Heart left ventricle (tissue), 16 donors: ENCODE results near the gene EXD3. TPM values are rescaled to one million over a fixed set of nuclear protein-coding genes. Genes with fewer than 3 reads are reported as not detected.

Experiments
- ATAC-seq, 4 donors: fragments of 200-7000 bp; cut with Tn5 transposase; one replicate each; pipeline ENCODE4 v1.9.1; 2020 to 2022; ENCODE audit warnings: moderate library complexity in 4 of 4, mild to moderate bottlenecking in 3 of 4, moderate number of reproducible peaks in 1 of 4
- DNase-seq, 5 donors: peaks; one replicate each; pipeline ENCODE4 v3.0.0-alpha.2; 2020
- H3K27ac ChIP-seq, 12 donors: fragments of 200-600 bp; sonication (generic) in 4 of 12; one replicate each; pipeline versions ENCODE4 v1.5.0 to v1.8.0; 2016 to 2022; ENCODE audit warnings: mild to moderate bottlenecking in 2 of 12
- H3K27me3 ChIP-seq, 9 donors: fragments of 200-600 bp; sonication (generic) in 2 of 9; one replicate each; pipeline versions ENCODE4 v1.5.1 to v1.8.0; 2016 to 2022; ENCODE audit warnings: mild to moderate bottlenecking in 3 of 9
- H3K36me3 ChIP-seq, 9 donors: fragments of 200-600 bp; sonication (generic) in 2 of 9; one replicate each; pipeline versions ENCODE4 v1.5.0 to v1.8.0; 2018 to 2022; ENCODE audit warnings: mild to moderate bottlenecking in 2 of 9
- H3K4me1 ChIP-seq, 12 donors: fragments of 200-600 bp; sonication (generic) in 4 of 12; one replicate each; pipeline versions ENCODE4 v1.5.0 to v1.8.0; 2016 to 2022; ENCODE audit warnings: mild to moderate bottlenecking in 3 of 12
- H3K4me3 ChIP-seq, 12 donors: fragments of 200-600 bp; sonication (generic) in 4 of 12; one replicate each; pipeline versions ENCODE4 v1.5.0 to v1.8.0; 2017 to 2022; ENCODE audit warnings: mild to moderate bottlenecking in 9 of 12, moderate library complexity in 4 of 12
- H3K9me3 ChIP-seq, 12 donors: fragments of 200-600 bp; sonication (generic) in 4 of 12; one replicate each; pipeline versions ENCODE4 v1.5.0 to v1.8.0; 2016 to 2022; ENCODE audit warnings: mild to moderate bottlenecking in 1 of 12
- CTCF ChIP-seq, 12 donors: fragments of 200-600 bp; sonication (generic) in 4 of 12; IDR thresholded peaks; one replicate each; pipeline versions ENCODE4 v1.5.0 to v1.8.0; 2018 to 2022; ENCODE audit warnings: antibody characterized with exemption in 12 of 12, mild to moderate bottlenecking in 5 of 12
- POLR2A ChIP-seq, 2 donors: fragments of 450-650 bp; IDR thresholded peaks; one replicate each; pipeline ENCODE4 v1.6.1; 2017; ENCODE audit warnings: antibody characterized with exemption in 2 of 2, mild to moderate bottlenecking in 2 of 2, moderate library complexity in 2 of 2
- WGBS, 4 donors: extraction: QIAGEN DNeasy Blood & Tissue Kit in 2 of 4; methylation state at CpG; one replicate each; pipeline versions ENCODE4 v1.1.5 to v1.1.7; 2013 to 2018; 5-methylcytosine and 5-hydroxymethylcytosine counted together
- intact Hi-C, 10 donors: fragments of 100-400 bp; cut with DNase I; formaldehyde crosslinking; loops; one replicate each; pipeline versions ENCODE4 v1.11.1 to v1.14.2; 2022
- polyA plus RNA-seq, 2 donors: library from polyadenylated mRNA; stranded (reverse); fragments of 200-250 nt; gene quantifications; one replicate each; pipeline ENCODE4 v1.2.3, GENCODE V29; 2013
- total RNA-seq, 9 donors: library from RNA; depleted of rRNA in 2 of 9; stranded (reverse); fragments of >200 nt in 2 of 9; fragmentation: NEBNext Ultra II Directional in 3 of 9; extraction: Animal tissue kit (Norgen Biotek cat#: 25700) in 3 of 9; gene quantifications; one replicate each; pipeline versions ENCODE4 v1.1.0 to v1.2.4, GENCODE V29; 2016 to 2023
- donor health status: ischemic (EF 13 %, LVEDD 7.1; RV severe dilation, severe dysfunction).
- donor health status: healthy with polysubstance abuse.
- donor health status: DM: no; HTN: yes; CAD: no.
- donor health status: DM: no; HTN: no; CAD: no.
- donor health status: ischemic (EF 25% LVEDD 6.9; RV normal size, moderate dysfunction).
- donor health status: ischemic (EF 25% LVEDD 5.7; RV mildly dilated, moderate dysfunction).
- donor health status: healthy.
- donor health status: DM: yes; HTN: yes; CAD: no.
- donor health status: ischemic (EF 35%, LVEDD 5.7; RV mildly dilated, moderate dysfunction).
- donor health status: nonischemic (EF 11% LVEDD 7.7; RV severe dilation, severe dysfunction).
- donor health status: DM: yes; HTN: yes; CAD: no.
- donor health status: PGD.
- donor health status: ischemic (EF 29% LVEDD 5.4; RV normal size, mild dysfunction).
- donor health status: nonischemic (EF 23%, LVEDD 6.1; RV moderate dilation, normal function).

EXD3 gene
- total and polyA plus RNA-seq, 11 donors = 4.1 to 15.2 (median 8.6) TPM

- Histone ChIP-seq H3K27me3 (no peaks in the 10 kb centered on the region), H3K4me3 (no peak overlapping the region), H3K9me3 (no peaks in the 10 kb centered on the region), H3K4me1 (peaks cover 0 to 15% (median 4%) of the 10 kb centered on the region in 12 donors), H3K27ac (no peak overlapping the region), H3K36me3 (peaks cover 0 to 8% (median 0%) of the 10 kb centered on the region in 9 donors)
- ATAC-seq (no peak), DNase-seq (no peak)
- 94 to 97% (median 95%) methylated on average over 25 to 28 of the region's 28 CpGs for WGBS, 4 donors
- TF ChIP-seq CTCF (IDR thresholded peaks at IDR 0.05) = no peak
- no peak for TF ChIP-seq POLR2A (IDR thresholded peaks at IDR 0.05)
- intact Hi-C loops = loop anchor here in 1 of 10 donors (5.0 kb wide), 1 partner anchor 76 kb away; no protein-coding TSS in a partner anchor
Measured at GRCh38 chr9:137393176-137394150, 29.5 kb downstream of the EXD3 start.

- H3K4me1 ChIP-seq = peaks cover 3 to 25% (median 13%) of the 10 kb centered on the region in 12 donors
- H3K4me3 ChIP-seq = no peak overlapping the region
- no peaks in the 10 kb centered on the region for H3K27me3 ChIP-seq
- peaks cover 0 to 8% (median 0%) of the 10 kb centered on the region in 9 donors for H3K36me3 ChIP-seq
- ATAC-seq (no peak), DNase-seq (no peak)
- intact Hi-C loops = loop anchor here in 1 of 10 donors (5.0 kb wide), 1 partner anchor 75 kb away; no protein-coding TSS in a partner anchor
- H3K27ac ChIP-seq = no peak overlapping the region
- WGBS, 4 donors = 94 to 99% (median 98%) methylated on average over 14 to 23 of the region's 23 CpGs
- no peaks in the 10 kb centered on the region for H3K9me3 ChIP-seq
- TF ChIP-seq POLR2A (IDR thresholded peaks at IDR 0.05) (no peak), CTCF (IDR thresholded peaks at IDR 0.05) (no peak)
Measured at GRCh38 chr9:137392232-137393007, 30.5 kb downstream of the EXD3 start.

DNA sequence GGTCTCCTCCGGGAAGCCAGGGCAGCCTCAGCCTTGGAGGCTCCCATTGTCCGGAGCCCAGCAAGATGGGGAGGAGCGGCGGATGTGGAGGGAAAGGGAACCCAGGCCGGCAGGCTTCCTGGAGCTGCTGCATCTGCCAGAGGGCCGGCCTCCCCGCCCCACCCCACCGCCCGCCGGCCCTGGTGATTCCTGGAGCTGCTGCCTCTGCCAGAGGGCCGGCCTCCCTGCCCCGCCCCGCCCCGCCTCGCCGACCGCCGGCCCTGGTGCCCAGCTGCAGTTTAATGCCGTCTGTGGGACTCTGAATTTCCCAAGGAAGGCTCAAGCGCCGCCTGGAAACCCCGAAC is 31.6 kb downstream of the EXD3 start:
- TF ChIP-seq CTCF (IDR thresholded peaks at IDR 0.05) (no peak), POLR2A (IDR thresholded peaks at IDR 0.05) (no peak)
- Histone ChIP-seq H3K4me1 (peaks cover 8 to 32% (median 18%) of the 10 kb centered on the region in 12 donors), H3K9me3 (no peaks in the 10 kb centered on the region), H3K27me3 (no peaks in the 10 kb centered on the region), H3K27ac (peak overlapping the region; percentile 64 to 92 (median 84)), H3K36me3 (peaks cover 0 to 8% (median 0%) of the 10 kb centered on the region in 9 donors), H3K4me3 (peak overlapping the region in 7 of 12 donors; percentile 5 to 30 (median 15))
- intact Hi-C loops = loop anchor here in 1 of 10 donors (5.0 kb wide), 1 partner anchor 74 kb away; no protein-coding TSS in a partner anchor
- ATAC-seq = peak; percentile 38 to 76 (median 52)
- peak in 4 of 5 donors; percentile 53 to 67 (median 60) for DNase-seq
- WGBS, 4 donors = 63 to 90% (median 72%) methylated on average over 9 to 22 of the region's 22 CpGs
